HepG2 (cell line): ENCODE data around the gene TOP1. TPM values are rescaled to one million over a fixed set of nuclear protein-coding genes. Genes with fewer than 3 reads are reported as not detected.

Experiments
- BCL3 ChIP-seq: sonication (generic); formaldehyde crosslinking; IDR thresholded peaks from 2 replicates; pipeline ENCODE4 v1.5.1; 2020; ENCODE audit warnings: mild to moderate bottlenecking, missing genetic modification reagents, moderate library complexity
- ERF ChIP-seq: IDR thresholded peaks from 2 replicates; pipeline ENCODE4 v1.6.1; 2018; ENCODE audit warnings: missing biosample characterization, missing genetic modification reagents
- MBNL3 ChIP-seq: fragments of 250-450 bp; sonication (Bioruptor Pico); conservative IDR thresholded peaks from 2 replicates; pipeline ENCODE4 v1.8.0; 2022; ENCODE audit warnings: mild to moderate bottlenecking, inconsistent platforms
- NAIF1 ChIP-seq: sonication (generic); formaldehyde crosslinking; IDR thresholded peaks from 2 replicates; pipeline ENCODE4 v1.5.0; 2020; ENCODE audit warnings: mild to moderate bottlenecking, missing genetic modification reagents, borderline replicate concordance
- RFXANK ChIP-seq: IDR thresholded peaks from 2 replicates; pipeline ENCODE4 v1.6.1; 2016
- SALL2 ChIP-seq: sonication (generic); formaldehyde crosslinking; IDR thresholded peaks from 2 replicates; pipeline ENCODE4 v1.8.1; 2023; ENCODE audit warnings: mild to moderate bottlenecking, missing genetic modification reagents, inconsistent platforms
- SIX4 ChIP-seq: sonication (generic); formaldehyde crosslinking; IDR thresholded peaks from 2 replicates; pipeline ENCODE4 v1.4.0; 2020; ENCODE audit warnings: missing genetic modification reagents
- TFDP2 ChIP-seq: sonication (generic); formaldehyde crosslinking; IDR thresholded peaks from 2 replicates; pipeline ENCODE4 v1.4.0; 2020; ENCODE audit warnings: missing genetic modification reagents
- THAP8 ChIP-seq: sonication (generic); formaldehyde crosslinking; IDR thresholded peaks from 2 replicates; pipeline ENCODE4 v1.5.1; 2020; ENCODE audit warnings: missing genetic modification reagents, mild to moderate bottlenecking, borderline replicate concordance
- TOPORS ChIP-seq: sonication (generic); formaldehyde crosslinking; IDR thresholded peaks from 2 replicates; pipeline ENCODE4 v1.8.0; 2023; ENCODE audit warnings: mild to moderate bottlenecking, missing genetic modification reagents
- ZNF33B ChIP-seq: sonication (generic); formaldehyde crosslinking; IDR thresholded peaks from 2 replicates; pipeline ENCODE4 v1.5.1; 2020; ENCODE audit warnings: mild to moderate bottlenecking, missing genetic modification reagents
- ZNF556 ChIP-seq: sonication (generic); formaldehyde crosslinking; IDR thresholded peaks from 2 replicates; pipeline ENCODE4 v1.4.0; 2020; ENCODE audit warnings: mild to moderate bottlenecking, missing genetic modification reagents, borderline replicate concordance
- ZNF572 ChIP-seq: sonication (generic); formaldehyde crosslinking; IDR thresholded peaks from 2 replicates; pipeline ENCODE4 v1.5.1; 2020; ENCODE audit warnings: mild to moderate bottlenecking, missing genetic modification reagents
- ZNF574 ChIP-seq: sonication (generic); formaldehyde crosslinking; IDR thresholded peaks from 2 replicates; pipeline ENCODE4 v1.4.0; 2020; ENCODE audit warnings: missing genetic modification reagents
- ZNF670 ChIP-seq: sonication (generic); formaldehyde crosslinking; IDR thresholded peaks from 2 replicates; pipeline ENCODE4 v1.8.0; 2022; ENCODE audit warnings: mild to moderate bottlenecking, missing genetic modification reagents, borderline replicate concordance
- ZNF724P ChIP-seq: sonication (generic); formaldehyde crosslinking; IDR thresholded peaks from 2 replicates; pipeline ENCODE4 v1.8.0; 2022; ENCODE audit warnings: missing genetic modification reagents, borderline replicate concordance
- ZSCAN22 ChIP-seq: sonication (generic); formaldehyde crosslinking; IDR thresholded peaks from 2 replicates; pipeline ENCODE4 v1.4.0; 2020; ENCODE audit warnings: mild to moderate bottlenecking, missing genetic modification reagents
- polyA plus RNA-seq, 8 experiments: library from polyadenylated mRNA; depleted of rRNA in 3 of 8; stranded (reverse) in 7 of 8; unstranded in 1 of 8; fragments of >200 nt; fragmentation: Illumina TruSeq in 4 of 8; extraction: Trizol in 4 of 8; gene quantifications; 2 replicates each; pipeline versions ENCODE4 v1.2.1 to v1.2.3, GENCODE V29; 2011 to 2016; ENCODE audit warnings: low read depth in 4 of 8, missing spikeins in 1 of 8, mixed read lengths in 1 of 8; ENCODE audit not compliant: insufficient read depth in 1 of 8
- total RNA-seq, 5 experiments: library from RNA; depleted of rRNA; stranded (reverse); fragments of >200 nt; fragmentation: Illumina TruSeq; extraction: Trizol; gene quantifications; 2 replicates each; pipeline ENCODE4 v1.2.3, GENCODE V29; 2016; ENCODE audit warnings: low read depth in 1 of 5
- TF ChIP-seq, protein P1 (sequence below): sonication (generic); formaldehyde crosslinking; IDR thresholded peaks from 2 replicates; pipeline ENCODE4 v1.9.0; 2021; ENCODE audit warnings: missing genetic modification reagents, mild to moderate bottlenecking, borderline replicate concordance
- TF ChIP-seq, protein P2 (sequence below): sonication (generic); formaldehyde crosslinking; IDR thresholded peaks from 2 replicates; pipeline ENCODE4 v1.4.0; 2020; ENCODE audit warnings: missing genetic modification reagents

The TOP1 gene
- total and polyA plus RNA-seq, 2 of the 13 experiments (the other 11 are each of a cell fraction or from before 2014, with no cell fraction given): 10.2 to 19.4 TPM

- peak; percentile 52; the same call in 1 of the 2 replicates for TF ChIP-seq ZNF670 (CRISPR knock-in tag)
- TF ChIP-seq MBNL3: no peak
- TF ChIP-seq TFDP2 (CRISPR knock-in tag): peak; percentile 49; the same call in 1 of the 2 replicates
- TF ChIP-seq ERF (CRISPR knock-in tag): peak; percentile 86
- TF ChIP-seq BCL3 (CRISPR knock-in tag): peak; percentile 6; the same call in 1 of the 2 replicates
- peak; percentile 61; the same call in 1 of the 2 replicates for TF ChIP-seq ZNF33B
- no peak; the same call in 1 of the 2 replicates for TF ChIP-seq RFXANK (CRISPR knock-in tag)
- 0 out of 2 replicates have a peak, but pooled peaks have one; percentile 12 for TF ChIP-seq SIX4 (CRISPR knock-in tag)
- no peak for TF ChIP-seq THAP8 (CRISPR knock-in tag)
- TF ChIP-seq SALL2: peak; percentile 68; the same call in 1 of the 2 replicates
- TF ChIP-seq, protein P1, sequence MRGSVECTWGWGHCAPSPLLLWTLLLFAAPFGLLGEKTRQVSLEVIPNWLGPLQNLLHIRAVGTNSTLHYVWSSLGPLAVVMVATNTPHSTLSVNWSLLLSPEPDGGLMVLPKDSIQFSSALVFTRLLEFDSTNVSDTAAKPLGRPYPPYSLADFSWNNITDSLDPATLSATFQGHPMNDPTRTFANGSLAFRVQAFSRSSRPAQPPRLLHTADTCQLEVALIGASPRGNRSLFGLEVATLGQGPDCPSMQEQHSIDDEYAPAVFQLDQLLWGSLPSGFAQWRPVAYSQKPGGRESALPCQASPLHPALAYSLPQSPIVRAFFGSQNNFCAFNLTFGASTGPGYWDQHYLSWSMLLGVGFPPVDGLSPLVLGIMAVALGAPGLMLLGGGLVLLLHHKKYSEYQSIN (CRISPR knock-in tag): no peak
- no peak for TF ChIP-seq TOPORS (CRISPR knock-in tag)
- TF ChIP-seq NAIF1: peak; percentile 92; the same call in 1 of the 2 replicates
- peak; percentile 76 for TF ChIP-seq ZNF556 (CRISPR knock-in tag)
- TF ChIP-seq ZNF574 (CRISPR knock-in tag): peak; percentile 57; the same call in 1 of the 2 replicates
- 0 out of 2 replicates have a peak, but pooled peaks have one; percentile 33 for TF ChIP-seq ZSCAN22
- no peak for TF ChIP-seq ZNF724P
- TF ChIP-seq ZNF572 (CRISPR knock-in tag): 0 out of 2 replicates have a peak, but pooled peaks have one; percentile 60
- TF ChIP-seq, protein P2, sequence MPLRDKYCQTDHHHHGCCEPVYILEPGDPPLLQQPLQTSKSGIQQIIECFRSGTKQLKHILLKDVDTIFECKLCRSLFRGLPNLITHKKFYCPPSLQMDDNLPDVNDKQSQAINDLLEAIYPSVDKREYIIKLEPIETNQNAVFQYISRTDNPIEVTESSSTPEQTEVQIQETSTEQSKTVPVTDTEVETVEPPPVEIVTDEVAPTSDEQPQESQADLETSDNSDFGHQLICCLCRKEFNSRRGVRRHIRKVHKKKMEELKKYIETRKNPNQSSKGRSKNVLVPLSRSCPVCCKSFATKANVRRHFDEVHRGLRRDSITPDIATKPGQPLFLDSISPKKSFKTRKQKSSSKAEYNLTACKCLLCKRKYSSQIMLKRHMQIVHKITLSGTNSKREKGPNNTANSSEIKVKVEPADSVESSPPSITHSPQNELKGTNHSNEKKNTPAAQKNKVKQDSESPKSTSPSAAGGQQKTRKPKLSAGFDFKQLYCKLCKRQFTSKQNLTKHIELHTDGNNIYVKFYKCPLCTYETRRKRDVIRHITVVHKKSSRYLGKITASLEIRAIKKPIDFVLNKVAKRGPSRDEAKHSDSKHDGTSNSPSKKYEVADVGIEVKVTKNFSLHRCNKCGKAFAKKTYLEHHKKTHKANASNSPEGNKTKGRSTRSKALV (CRISPR knock-in tag): 0 out of 2 replicates have a peak, but pooled peaks have one; percentile 45
Observed at GRCh38 chr20:41135187-41135887, 106.7 kb downstream of the TOP1 start (continued).
